NCI-H748 treated with DMSO at 0.1 percent for 48 hours (cell line): ENCODE data around the gene KCNG1.
"Not testable (repeated sequence)": the region's sequence is repeated elsewhere in the genome, so short reads cannot be mapped to it uniquely, and the experiment has no call there.

Experiments used
- DNase-seq: peaks from one replicate; lab custom pipeline; 2025; lab: John Stamatoyannopoulos, UW

KCNG1 gene, protein sequence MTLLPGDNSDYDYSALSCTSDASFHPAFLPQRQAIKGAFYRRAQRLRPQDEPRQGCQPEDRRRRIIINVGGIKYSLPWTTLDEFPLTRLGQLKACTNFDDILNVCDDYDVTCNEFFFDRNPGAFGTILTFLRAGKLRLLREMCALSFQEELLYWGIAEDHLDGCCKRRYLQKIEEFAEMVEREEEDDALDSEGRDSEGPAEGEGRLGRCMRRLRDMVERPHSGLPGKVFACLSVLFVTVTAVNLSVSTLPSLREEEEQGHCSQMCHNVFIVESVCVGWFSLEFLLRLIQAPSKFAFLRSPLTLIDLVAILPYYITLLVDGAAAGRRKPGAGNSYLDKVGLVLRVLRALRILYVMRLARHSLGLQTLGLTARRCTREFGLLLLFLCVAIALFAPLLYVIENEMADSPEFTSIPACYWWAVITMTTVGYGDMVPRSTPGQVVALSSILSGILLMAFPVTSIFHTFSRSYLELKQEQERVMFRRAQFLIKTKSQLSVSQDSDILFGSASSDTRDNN

DNA sequence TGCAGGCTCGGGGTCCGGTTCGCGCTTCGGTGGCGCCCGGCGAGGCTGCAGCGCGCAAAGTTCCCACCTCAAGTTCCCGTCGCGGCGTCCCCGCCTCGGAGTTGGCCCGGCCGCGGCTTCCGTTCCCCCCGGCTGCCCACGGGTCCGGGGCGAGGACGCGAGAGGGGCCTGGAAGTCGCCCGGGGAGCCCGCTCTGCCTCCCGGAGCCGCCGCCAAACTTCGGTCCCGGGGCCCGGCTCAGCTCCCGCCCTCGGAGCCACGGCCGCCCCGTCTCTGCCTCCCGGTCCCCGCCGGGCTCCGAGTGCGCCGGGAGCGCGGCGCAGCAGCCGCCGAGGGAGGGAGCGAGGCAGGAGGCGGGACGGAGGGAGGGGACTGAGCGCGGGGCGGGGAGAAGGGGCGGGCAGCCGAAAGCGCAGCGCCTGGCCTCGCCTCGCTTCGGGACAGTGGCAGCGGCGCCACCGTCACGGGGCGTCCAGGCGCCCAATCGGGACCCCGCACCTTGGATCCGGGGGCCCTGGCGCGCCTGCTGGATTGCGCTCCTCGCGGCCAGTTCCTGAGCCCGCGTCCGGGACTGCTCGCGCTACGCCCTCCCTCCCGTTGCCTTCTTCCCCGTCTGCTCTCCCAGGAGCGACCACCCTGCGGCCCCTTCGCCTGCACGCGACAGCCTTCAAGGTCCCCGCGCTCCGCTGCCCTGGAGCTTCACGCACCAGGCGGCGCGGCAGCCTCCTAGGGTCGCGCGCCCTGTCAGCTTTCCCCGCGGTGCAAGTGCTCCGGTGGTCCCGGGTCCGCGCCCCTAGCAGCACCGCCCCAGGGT, at the start of gene KCNG1:
TSS of gene KCNG1 (minus strand) at position 305 of the 814 bp plus-strand sequence. CDS start 12,769 bp downstream, outside the sequence.
- no peak for DNase-seq

DNA sequence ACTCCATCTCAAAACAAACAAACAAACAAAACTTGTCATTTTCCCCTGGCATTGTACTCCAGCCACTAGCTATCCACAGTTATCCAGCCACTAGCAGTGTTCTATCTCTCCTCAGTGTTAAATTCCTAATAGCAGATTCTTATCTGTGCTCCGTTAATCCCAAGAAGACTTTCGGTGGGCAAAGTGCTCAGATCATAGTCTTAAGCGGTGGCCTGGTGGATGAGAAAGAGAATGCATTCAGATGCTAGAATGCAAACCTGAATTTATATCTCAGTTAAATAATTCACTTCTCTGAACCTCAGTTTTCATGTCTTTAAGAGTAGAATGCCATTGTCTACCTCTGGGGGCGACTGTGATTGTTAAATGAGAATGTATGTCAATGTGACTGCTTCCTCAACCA, 47.7 kb upstream of the KCNG1 start:
- no peak for DNase-seq

DNA sequence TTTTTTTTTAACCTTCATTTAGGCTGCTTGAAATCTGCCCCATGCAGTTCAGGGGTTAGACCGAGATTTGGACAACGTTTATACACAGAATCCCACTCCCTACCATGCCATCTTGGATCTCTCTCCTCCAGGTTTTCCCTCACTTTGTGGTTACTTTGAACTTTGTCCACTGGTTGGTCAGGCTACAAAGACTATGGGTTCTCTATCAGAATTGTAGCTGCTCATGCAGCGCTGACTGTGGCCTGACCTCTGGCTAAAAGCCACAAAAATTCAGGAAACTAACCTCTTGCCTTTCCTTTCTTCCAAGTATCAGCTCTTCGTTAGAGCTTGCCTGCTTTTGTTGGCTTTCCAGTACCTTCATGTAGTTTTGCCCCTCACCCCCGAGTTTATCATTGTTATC, 44.9 kb upstream of the KCNG1 start:
- DNase-seq: no peak

DNA sequence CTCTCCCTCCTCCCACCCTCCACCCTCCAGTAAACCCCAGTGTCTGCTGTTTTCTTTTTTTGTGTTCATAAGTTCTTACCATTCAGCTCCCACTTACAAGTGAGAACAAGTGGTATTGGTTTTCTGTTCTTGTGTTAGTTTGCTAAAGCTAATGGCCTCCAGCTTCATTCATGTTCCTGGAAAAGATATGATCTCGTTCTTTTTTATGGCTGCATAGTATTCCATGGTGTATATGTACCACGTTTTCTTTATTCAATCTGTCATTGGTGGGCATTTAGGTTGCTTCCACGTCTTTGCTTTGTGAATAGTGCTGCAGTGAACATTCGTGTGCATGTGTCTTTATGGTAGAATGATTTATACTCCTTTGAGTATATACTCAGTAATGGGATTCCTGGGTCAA, 42.7 kb upstream of the KCNG1 start:
- no peak for DNase-seq

DNA sequence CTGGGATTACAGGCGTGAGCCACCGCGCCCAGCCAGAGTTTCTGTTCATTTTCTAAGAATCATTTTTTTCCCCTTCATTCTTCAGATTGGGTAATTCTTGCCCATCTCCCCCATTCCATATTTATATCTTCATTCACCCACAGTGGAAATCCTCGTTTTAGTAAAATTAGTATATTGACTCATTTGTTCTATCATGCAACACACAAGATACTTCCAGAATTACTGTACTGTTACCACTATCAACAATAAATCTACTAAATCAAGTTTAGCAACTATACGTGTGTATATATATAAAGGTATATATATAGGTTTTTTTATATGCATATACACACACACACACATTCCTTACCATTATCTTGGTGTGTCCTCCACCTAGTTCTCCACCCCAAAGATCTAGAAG, 41.2 kb upstream of the KCNG1 start:
- DNase-seq: no peak

DNA sequence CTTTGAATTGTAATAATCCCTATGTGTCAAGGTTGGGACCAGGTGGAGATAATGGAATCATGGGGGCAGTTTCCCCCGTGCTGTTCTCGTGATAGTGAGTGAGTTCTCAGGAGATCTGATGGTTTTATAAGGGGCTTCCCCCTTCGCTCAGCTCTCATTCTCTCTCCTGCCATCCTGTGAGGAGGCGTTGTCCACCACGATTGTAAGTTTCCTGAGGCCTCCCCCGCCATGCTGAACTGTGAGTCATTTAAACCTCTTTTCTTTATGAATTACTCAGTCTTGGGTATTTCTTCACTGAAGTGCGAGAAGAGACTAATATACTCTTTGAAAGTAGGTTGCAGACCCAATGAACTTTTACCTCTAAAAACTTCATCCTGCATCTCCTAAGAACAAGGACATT, 39.2 kb upstream of the KCNG1 start:
- DNase-seq: no peak

DNA sequence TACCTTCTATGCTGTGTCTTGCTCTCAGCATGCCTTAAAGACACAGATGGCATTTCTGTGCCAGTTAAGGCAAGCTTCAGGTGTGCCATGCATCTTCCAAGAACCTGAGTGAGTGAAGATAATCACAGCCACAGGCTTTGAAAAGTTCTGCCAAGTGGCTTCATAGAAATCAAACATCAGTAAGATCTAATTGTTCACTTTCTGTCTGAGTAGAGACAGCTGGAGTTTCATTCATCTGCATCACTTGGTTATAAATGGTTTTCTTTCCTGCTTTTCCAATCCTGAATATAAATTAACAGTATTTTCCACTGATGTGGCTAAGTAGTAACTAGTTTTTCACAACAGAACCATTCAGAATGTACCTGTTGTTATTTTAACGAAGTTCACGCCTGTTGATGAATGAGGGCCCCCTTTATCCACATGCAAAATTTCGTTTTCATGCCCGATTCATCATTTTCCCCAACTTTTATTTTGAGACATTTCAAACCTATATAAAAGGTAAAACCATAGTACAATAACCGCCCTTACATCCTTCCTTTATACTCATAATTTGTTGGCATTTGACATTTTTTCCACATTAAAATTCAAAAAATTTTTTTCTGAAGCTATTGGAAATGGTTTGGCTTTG, 38.6 kb upstream of the KCNG1 start:
- DNase-seq: no peak

DNA sequence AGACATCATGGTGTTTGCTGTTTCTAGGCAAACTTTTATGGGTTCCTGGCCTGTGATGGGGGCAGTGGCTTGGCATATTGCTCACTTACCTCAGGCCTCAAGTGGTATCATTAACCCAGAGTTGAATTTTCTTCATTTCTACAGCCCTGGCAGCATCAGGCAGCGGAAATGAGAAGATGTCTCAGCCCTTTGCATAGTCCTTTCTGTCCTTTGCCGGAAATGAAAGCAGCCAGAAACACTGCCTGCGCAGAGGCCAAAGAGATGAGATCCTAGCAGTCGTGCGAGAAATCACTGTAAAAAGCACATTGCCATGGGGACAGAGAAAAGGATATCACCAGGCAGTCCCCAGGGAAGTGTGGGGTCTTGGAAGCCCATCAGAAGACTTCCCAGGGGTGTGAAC, 37.4 kb upstream of the KCNG1 start:
- DNase-seq: no peak

DNA sequence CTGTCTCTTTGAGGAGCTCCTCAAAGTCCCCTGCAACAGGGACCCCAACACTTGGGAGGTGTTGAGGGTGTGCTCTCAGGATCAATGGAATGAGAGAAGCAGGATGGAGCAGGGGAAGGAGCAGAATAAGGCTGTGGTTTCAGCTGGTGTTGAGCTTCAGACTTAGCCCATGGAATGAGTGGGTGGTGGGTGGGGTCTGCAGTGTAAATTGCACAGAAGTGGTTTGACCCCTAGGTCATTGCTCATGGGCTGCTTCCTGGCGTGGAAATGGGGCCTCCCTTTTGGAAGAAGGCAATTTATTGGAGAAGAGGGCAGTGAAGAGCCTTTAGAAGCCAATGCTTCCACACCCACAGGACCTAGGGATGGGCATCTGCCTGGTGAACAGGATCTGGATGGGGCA, 37.0 kb upstream of the KCNG1 start:
- DNase-seq: no peak

DNA sequence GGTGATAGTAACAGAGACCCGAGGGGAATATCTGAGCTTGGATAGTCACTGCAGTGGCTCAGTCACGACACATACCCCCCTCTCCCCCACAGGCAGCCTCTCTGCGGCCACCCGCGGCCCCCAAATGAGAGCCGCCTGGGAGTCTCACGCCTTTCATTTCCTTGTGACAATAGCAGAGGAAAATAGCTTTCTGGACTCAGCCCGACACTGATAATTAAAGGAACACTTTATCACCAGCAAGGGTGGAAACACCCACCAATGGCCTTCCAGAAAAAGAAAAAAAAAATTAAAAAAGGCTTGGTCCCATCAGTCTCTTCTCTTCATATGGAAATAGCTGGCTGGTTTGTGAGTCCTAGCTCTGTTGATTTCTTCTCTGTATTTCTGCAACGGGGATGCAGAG, 35.1 kb upstream of the KCNG1 start:
- DNase-seq: no peak

DNA sequence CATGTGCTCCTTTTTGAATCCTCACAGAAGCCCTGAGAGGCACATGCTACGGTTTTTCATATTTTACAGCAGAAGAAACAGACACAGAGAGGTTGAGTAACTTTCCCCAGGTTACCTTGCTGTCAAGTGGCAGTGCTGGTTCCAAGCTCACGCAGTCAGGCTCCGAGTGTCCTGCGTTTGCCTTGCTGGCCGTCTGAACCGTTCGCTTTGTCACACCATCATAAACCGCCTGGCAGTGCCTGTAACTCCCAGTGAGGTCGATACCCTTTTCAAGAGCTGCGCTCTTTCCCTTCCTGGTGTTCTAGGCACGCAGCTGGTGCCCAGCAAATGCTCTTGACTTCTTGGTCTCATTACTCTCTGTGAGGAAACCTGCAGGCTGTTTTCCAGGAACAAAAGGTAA, 31.3 kb upstream of the KCNG1 start:
- no peak for DNase-seq

DNA sequence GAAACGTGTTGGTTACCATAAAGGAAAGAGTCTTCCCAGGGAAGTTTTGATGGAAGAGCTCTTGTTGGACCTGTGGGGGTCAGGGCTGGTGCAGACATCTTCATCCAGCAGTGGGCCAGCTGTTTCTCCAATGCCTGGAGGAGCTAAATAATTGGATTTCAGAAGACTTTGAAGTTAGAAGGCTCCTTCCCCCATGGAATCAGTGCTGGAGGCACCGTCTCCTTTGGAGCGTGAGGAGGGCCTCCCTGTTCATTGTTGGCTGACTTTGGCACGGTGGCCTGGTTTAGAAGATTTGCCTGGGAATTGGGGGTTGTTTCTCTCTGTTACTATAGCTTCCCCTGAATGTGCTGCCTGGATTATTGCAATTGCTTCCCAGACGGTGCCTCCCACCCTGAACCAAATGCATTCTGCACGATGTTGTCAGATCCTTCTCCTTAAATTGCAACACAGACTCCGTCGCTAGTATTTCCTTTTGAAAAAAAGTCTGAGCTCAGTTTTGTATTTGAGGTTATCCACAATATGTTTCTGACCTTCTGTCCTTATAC, 27.7 kb upstream of the KCNG1 start:
- no peak for DNase-seq

DNA sequence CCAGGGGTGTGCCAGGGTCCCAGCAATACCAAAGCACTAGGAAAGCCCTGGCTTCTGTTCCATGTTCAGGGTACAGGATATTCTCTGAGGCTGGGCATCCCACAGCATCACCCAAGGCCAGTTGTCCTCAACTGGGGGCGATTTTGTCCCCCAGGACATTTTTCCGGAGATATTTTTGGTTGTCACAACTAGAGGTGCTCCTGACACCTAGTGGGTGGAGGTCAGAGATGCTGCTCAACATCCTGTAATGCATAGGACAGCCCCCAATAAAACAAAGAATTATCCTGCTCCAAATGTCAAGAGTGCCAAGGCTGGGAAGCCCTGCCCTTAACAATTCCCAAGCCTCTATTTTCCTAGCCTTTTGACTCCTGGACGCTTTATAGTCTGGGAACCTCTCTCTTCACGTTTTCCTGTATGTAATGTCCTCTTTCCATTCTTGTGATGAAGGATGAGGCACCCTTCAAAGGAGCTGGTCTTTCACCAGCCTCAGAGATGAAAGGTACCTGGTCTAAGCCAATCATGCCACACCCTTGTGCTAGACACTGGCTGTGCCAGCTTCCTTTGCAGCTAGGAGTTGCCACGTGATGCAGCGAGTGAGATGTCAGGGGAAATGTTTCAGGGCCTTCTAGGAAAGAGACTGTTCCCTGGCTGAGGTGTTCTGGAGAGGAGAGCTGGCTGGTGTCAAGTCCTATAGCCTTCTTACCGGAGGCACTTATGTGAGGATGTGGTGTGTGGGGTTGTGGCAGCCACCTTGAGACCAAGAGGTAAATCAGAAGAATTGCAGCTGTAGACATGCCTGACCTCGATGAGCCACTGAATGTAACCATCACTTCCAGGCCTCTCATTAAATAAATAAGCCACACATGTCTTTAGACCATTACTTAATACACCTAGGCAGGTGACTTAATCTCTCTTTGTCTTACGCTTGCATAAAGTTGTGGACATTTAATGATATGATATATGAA, 23.4 kb upstream of the KCNG1 start:
- DNase-seq: no peak

DNA sequence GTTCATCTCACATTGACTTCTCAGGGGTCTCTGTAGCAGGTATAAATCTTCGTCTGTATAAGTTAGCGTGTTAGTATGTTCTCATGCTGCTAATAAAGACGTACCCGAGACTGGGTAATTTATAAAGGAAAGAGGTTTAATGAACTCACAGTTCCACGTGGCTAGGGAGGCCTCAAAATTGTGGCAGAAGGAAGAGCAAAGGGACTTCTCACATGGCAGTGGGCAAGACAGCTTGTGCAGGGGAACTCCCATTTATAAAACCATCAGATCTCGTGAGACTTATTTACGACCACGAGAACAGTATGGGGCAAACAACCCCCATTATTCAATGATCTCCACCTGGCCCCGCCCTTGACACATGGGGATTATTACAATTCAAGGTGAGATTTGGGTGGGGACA, 22.6 kb upstream of the KCNG1 start:
- not testable (repeated sequence) for DNase-seq

DNA sequence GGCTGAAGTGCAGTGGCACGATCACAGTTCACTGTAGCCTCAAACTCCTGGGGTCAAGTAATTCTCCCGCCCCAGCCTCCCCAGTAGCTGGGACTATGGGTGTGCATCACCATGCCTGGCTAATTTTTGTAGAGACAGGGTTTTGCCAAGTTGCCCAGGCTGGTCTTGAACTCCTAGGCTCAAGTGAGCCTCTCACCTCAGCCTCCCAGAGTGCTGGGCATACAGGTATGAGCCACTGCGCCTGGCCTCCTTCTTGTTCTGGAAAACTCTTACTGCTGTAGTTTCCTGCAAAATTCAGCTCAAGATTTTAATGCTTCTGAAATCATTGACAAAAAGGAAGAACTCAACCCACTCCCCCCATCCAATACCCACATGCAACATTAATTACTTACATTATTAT, 21.9 kb upstream of the KCNG1 start:
- DNase-seq: no peak

DNA sequence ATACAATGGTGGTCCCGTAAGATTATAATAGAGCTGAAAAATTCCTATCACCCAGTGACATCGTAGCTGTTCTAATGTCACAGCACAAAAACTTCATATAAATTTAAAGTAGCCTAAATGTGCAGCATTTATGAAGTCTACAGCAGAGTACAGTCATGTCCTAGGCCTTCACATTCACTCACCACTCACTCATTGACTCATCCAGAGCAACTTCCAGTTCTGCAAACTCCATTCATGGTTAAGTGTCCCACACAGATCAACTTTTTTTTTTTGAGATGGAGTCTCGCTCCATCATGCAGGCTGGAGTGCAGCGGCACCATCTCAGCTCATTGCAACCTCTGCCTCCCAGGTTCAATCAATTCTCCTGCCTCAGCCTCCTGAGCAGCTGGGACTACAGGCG, 20.9 kb upstream of the KCNG1 start:
- DNase-seq: no peak

DNA sequence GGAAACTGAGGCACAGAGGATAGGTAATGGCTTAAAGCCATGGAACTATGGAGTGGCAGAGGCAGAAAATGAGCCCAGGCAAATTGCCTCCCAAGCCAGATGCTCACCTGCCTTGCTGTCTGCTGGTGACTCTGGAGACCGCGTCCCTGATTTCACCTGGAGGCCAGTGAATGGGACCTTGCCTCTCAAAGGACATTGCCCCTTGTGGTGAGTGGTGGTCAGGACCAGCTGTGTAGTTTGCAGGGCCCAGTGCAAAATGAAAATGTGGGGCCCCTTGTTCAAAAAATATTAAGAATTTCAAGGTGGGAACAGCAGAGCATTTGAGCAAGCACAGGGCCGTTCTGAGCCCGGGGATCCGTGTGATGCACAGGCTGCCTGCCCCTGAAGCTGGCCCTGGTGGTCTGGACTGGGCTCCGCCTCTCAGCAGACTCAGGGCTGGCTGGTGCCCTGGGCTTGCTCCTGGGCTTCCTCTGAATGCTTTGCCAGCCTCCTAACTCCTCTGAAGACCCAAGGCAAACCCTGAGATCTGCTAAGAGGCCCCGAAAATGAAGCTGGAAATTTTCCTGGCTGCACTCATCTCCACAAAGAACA, 19.8 kb upstream of the KCNG1 start:
- no peak for DNase-seq

DNA sequence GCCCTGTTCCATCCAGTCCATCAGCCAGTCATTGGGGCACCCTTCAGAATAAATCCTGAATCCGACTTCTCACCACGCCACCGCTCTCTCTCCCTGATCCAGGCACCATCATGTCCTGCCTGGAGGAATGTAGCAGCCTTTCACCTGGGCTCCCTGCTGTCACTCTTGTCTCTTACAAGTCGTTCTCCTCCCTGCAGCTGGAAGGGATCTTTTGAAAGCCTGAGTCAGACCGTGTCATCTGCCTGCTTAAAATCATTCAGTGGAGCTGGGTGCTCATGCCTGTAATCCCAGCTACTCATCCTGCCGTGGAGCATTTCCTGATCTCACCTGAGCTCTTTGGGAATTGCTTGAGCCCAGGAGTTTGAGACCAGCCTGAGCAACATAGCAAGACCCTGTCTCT, 19.2 kb upstream of the KCNG1 start:
- no peak for DNase-seq

DNA sequence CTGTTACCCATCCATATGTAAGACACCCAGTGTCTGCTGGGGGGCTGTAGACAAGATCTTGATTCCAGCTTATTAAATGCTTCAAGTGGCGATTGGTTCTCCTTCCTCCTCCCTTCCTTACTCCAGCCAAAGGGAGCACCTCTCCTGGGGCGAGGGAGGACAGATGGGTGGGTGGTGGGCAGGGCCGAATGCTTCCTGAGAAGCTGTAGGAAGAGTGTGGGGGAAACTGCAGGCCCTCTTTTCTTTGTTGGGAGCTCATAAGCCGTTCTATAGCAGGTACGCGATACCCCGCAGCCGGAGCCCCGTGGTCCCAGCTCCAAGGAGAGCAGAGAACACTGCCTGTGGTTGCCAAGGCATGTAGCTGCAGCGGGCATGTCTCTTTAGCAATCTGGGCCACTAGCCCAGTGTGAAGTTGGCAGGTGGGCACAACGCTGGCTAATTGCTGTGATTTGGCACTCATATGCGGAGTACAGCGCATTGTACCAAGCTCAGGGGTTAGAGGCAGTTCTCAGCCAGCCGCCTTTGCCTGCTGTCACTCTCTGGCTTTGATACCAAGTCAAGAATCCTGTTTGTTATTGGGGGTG, 14.7 kb upstream of the KCNG1 start:
- DNase-seq: no peak

DNA sequence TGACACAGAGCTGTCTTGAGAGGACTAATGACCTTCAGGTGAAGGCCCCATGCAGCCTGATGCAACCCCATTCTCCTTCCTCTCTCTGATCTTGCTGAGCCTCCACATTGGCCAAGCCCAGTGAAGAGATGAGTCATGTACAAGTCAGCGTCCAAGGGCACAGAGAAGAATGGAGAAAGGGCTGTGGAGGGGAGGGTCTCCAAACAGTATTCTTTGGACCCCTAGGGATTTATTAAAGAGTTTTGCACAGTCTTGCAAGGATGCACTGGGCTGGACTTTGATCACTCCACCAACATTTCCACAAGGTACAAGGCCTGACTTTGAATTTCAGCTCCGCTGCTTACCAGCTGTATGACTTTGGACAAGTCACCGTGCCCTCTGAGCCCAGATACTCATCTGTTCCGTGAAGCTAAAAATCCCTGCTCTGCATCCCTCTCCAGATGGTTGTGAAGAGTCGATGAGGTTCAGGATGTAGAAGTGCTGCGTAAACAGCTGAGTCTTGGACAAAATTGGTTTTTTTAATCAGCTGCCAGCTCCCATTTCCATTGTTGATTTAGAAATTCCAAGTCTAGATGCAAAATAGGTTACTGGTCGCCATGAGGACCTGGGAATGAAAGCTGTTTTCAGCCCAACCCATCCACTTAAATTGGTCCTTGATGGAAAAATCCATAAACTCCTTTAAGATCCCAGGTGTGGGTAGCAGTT, 14.1 kb upstream of the KCNG1 start:
- DNase-seq: no peak
